ENCODE data around the gene STAMBP. TPM values are rescaled to one million over a fixed set of nuclear protein-coding genes. Genes with fewer than 3 reads are reported as not detected.

STAMBP gene
- total and polyA plus RNA-seq, 4 donors, result 10.2 to 27.1 (median 15.9) TPM

DNA sequence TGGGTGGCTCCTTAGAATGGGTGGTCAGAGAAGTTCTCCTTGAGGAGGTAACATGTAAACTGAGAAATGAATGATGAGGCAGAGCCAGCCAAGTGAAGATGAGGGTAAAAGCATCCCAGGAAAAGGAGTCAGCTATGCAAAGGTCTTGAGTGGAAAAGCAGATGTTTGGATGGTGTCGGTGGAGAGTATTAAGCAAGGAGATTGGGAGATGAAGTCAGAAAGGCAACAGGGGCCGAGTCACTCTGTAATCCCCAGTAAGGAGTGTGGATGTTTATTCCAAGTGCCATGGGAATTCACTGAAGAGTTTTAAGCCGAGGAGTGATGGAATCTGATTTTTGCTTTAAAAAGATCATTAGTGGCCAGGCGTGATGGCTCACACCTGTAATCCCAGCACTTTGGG is 3.4 kb upstream of the STAMBP start:
- no peak overlapping the region for H3K27ac ChIP-seq (ENCODE audit: low read depth in 1 of 2, low read length in 2 of 2)

DNA sequence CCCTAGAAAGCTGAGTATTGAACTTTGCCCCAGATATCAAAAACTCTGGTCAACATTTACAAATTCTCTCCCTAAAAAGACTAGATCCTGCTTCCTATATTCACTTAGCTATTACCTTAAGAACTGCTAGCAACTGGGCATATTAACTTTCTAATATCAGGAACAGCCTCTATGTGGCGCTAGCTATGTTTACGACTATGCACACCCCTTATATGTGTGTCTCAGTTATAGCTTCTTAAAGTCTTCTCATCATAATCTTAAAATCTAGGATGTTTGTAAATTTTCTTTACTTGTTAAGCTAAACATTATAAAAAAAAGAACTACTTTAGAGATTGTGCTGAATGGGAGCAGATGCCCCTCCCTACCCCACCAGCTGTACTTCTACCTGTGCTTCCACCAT is 1.7 kb upstream of the STAMBP start:
- Histone ChIP-seq H3K4me3 (ENCODE audit: low read depth in 1 of 3, low read length in 3 of 3) (no peak overlapping the region), H3K4me1 (ENCODE audit: control insufficient read depth in 4 of 4, insufficient read depth in 4 of 4, low read length in 3 of 4) (peaks cover 4 to 18% (median 16%) of the 10 kb centered on the region in 4 donors), H3K9me3 (ENCODE audit: control insufficient read depth in 4 of 4, low read length in 3 of 4) (no peaks in the 10 kb centered on the region), H3K27ac (ENCODE audit: low read depth in 1 of 2, low read length in 2 of 2) (no peak overlapping the region), H3K9ac (ENCODE audit: low read depth in 1 of 2, low read length in 2 of 2) (no peak overlapping the region), H3K36me3 (ENCODE audit: control insufficient read depth in 4 of 4, insufficient read depth in 3 of 4, low read depth in 1 of 4, low read length in 3 of 4) (no peaks in the 10 kb centered on the region), H3K27me3 (ENCODE audit: control insufficient read depth in 4 of 4, insufficient read depth in 4 of 4, low read length in 3 of 4) (no peaks in the 10 kb centered on the region)
- TF ChIP-seq, protein P1, sequence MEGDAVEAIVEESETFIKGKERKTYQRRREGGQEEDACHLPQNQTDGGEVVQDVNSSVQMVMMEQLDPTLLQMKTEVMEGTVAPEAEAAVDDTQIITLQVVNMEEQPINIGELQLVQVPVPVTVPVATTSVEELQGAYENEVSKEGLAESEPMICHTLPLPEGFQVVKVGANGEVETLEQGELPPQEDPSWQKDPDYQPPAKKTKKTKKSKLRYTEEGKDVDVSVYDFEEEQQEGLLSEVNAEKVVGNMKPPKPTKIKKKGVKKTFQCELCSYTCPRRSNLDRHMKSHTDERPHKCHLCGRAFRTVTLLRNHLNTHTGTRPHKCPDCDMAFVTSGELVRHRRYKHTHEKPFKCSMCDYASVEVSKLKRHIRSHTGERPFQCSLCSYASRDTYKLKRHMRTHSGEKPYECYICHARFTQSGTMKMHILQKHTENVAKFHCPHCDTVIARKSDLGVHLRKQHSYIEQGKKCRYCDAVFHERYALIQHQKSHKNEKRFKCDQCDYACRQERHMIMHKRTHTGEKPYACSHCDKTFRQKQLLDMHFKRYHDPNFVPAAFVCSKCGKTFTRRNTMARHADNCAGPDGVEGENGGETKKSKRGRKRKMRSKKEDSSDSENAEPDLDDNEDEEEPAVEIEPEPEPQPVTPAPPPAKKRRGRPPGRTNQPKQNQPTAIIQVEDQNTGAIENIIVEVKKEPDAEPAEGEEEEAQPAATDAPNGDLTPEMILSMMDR (IDR thresholded peaks at IDR 0.05; ENCODE audit: low read depth, low read length, missing input control), result no peak
- peak; percentile 8 to 25 for TF ChIP-seq RAD21 (IDR thresholded peaks at IDR 0.05)
- 35% methylated on average over 2 of the region's 2 CpGs for WGBS
- DNase-seq (ENCODE audit: low spot score), result no peak

More for the DNA sequence above, 3.4 kb upstream of the STAMBP start:
- Histone ChIP-seq H3K36me3 (ENCODE audit: control insufficient read depth in 4 of 4, insufficient read depth in 3 of 4, low read depth in 1 of 4, low read length in 3 of 4) (no peaks in the 10 kb centered on the region), H3K27me3 (ENCODE audit: control insufficient read depth in 4 of 4, insufficient read depth in 4 of 4, low read length in 3 of 4) (no peaks in the 10 kb centered on the region), H3K9me3 (ENCODE audit: control insufficient read depth in 4 of 4, low read length in 3 of 4) (no peaks in the 10 kb centered on the region), H3K9ac (ENCODE audit: low read depth in 1 of 2, low read length in 2 of 2) (no peak overlapping the region), H3K4me1 (ENCODE audit: control insufficient read depth in 4 of 4, insufficient read depth in 4 of 4, low read length in 3 of 4) (peaks cover 4 to 17% (median 16%) of the 10 kb centered on the region in 4 donors), H3K4me3 (ENCODE audit: low read depth in 1 of 3, low read length in 3 of 3) (no peak overlapping the region)
- no peak for TF ChIP-seq GABPA (IDR thresholded peaks at IDR 0.05 in 1 of 2, conservative IDR thresholded peaks at IDR 0.05 in 1 of 2)
- TF ChIP-seq, protein P2, sequence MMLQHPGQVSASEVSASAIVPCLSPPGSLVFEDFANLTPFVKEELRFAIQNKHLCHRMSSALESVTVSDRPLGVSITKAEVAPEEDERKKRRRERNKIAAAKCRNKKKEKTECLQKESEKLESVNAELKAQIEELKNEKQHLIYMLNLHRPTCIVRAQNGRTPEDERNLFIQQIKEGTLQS (IDR thresholded peaks at IDR 0.05), result no peak
- TF ChIP-seq, protein P3, sequence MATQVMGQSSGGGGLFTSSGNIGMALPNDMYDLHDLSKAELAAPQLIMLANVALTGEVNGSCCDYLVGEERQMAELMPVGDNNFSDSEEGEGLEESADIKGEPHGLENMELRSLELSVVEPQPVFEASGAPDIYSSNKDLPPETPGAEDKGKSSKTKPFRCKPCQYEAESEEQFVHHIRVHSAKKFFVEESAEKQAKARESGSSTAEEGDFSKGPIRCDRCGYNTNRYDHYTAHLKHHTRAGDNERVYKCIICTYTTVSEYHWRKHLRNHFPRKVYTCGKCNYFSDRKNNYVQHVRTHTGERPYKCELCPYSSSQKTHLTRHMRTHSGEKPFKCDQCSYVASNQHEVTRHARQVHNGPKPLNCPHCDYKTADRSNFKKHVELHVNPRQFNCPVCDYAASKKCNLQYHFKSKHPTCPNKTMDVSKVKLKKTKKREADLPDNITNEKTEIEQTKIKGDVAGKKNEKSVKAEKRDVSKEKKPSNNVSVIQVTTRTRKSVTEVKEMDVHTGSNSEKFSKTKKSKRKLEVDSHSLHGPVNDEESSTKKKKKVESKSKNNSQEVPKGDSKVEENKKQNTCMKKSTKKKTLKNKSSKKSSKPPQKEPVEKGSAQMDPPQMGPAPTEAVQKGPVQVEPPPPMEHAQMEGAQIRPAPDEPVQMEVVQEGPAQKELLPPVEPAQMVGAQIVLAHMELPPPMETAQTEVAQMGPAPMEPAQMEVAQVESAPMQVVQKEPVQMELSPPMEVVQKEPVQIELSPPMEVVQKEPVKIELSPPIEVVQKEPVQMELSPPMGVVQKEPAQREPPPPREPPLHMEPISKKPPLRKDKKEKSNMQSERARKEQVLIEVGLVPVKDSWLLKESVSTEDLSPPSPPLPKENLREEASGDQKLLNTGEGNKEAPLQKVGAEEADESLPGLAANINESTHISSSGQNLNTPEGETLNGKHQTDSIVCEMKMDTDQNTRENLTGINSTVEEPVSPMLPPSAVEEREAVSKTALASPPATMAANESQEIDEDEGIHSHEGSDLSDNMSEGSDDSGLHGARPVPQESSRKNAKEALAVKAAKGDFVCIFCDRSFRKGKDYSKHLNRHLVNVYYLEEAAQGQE (IDR thresholded peaks at IDR 0.05), result no peak
- TF ChIP-seq FOXA1 (IDR thresholded peaks at IDR 0.05), result no peak
- no peak for DNase-seq (ENCODE audit: low spot score)
- WGBS, result 84% methylated on average over 4 of the region's 4 CpGs

DNA sequence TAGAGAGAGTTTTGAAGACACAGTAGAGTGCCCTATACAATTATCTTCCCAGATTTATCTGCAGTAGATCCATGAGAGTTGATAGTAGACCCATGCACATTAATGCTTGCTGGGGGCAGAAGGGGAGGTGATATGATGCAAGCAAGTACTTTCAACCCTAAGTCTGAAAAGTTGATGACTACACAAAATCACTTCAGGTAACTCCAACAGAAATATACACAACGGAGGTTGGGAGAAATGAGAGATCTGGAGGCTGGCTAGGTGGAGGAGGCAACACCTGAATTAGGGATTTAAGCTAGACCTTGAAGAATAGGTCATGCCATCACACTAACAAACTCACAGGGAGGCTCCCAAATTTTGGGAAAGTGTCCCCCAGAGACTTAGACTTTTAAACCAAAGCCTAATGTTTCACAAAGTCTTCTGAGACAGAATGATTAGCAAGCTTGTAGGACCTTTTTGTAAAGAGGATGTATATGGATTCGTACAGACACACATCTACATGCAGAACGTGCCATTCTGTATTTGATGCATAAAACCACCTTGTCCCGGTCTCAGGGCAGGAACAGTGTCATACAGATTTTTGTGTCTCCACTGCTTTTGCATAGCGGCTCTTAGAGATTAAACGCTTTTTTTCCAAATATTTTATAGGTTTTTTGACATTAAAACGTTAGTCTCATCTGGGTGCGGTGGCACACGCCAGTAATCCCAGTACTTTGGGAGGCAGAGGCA is 937 bp upstream of the STAMBP start:
- no peaks in the 10 kb centered on the region for H3K27me3 ChIP-seq (ENCODE audit: control insufficient read depth in 4 of 4, insufficient read depth in 4 of 4, low read length in 3 of 4)
- TF ChIP-seq JUND (IDR thresholded peaks at IDR 0.05), result no peak
- TF ChIP-seq, protein P2 (IDR thresholded peaks at IDR 0.05), result no peak
- TF ChIP-seq SP1 (IDR thresholded peaks at IDR 0.05), result no peak
- no peak for TF ChIP-seq NR2F2 (IDR thresholded peaks at IDR 0.05)
- no peak for TF ChIP-seq GABPA (IDR thresholded peaks at IDR 0.05 in 1 of 2, conservative IDR thresholded peaks at IDR 0.05 in 1 of 2)
- peaks cover 0 to 4% (median 2%) of the 10 kb centered on the region in 4 donors for H3K36me3 ChIP-seq (ENCODE audit: control insufficient read depth in 4 of 4, insufficient read depth in 3 of 4, low read depth in 1 of 4, low read length in 3 of 4)
- no peak overlapping the region for H3K27ac ChIP-seq (ENCODE audit: low read depth in 1 of 2, low read length in 2 of 2)
- no peak overlapping the region for H3K9ac ChIP-seq (ENCODE audit: low read depth in 1 of 2, low read length in 2 of 2)
- DNase-seq (ENCODE audit: low spot score), result no peak
- no peaks in the 10 kb centered on the region for H3K9me3 ChIP-seq (ENCODE audit: control insufficient read depth in 4 of 4, low read length in 3 of 4)
- H3K4me1 ChIP-seq (ENCODE audit: control insufficient read depth in 4 of 4, insufficient read depth in 4 of 4, low read length in 3 of 4), result peaks cover 6 to 22% (median 16%) of the 10 kb centered on the region in 4 donors
- WGBS, result 80% methylated on average over 9 of the region's 9 CpGs
- peak overlapping the region in 2 of 3 donors; percentile 77 to 99 for H3K4me3 ChIP-seq (ENCODE audit: low read depth in 1 of 3, low read length in 3 of 3)
